HEK293 (cell line): ENCODE measurements around the gene PDE10A.

Experiments
- RBAK ChIP-seq: fragments of 450-650 bp; formaldehyde crosslinking; IDR thresholded peaks from 2 replicates; pipeline ENCODE4 v1.5.1; 2016; ENCODE audit warnings: missing biosample characterization, missing genetic modification characterization
- SETDB1 ChIP-seq: IDR thresholded peaks from one replicate; pipeline ENCODE4 v1.6.1; 2017; ENCODE audit warnings: mild to moderate bottlenecking, low read length, moderate library complexity, mixed read lengths; ENCODE audit not compliant: insufficient read length
- ZNF274 ChIP-seq, 2 experiments: fragments of 200-500 bp in 1 of 2; fragments of 450-650 bp in 1 of 2; sonication (Bioruptor generic) in 1 of 2; formaldehyde crosslinking in 1 of 2; IDR thresholded peaks; 2 replicates each; pipeline versions ENCODE4 v1.5.1 to v1.6.1; 2014 to 2016; ENCODE audit warnings: borderline replicate concordance in 1 of 2, inconsistent platforms in 1 of 2, low read length in 1 of 2, missing biosample characterization in 1 of 2, missing genetic modification characterization in 1 of 2
- ZNF354C ChIP-seq: fragments of 450-650 bp; formaldehyde crosslinking; IDR thresholded peaks from 2 replicates; pipeline ENCODE4 v1.5.1; 2016; ENCODE audit warnings: missing biosample characterization, missing genetic modification characterization, low read depth, borderline replicate concordance
- ZNF645 ChIP-seq: fragments of 450-650 bp; formaldehyde crosslinking; IDR thresholded peaks from 2 replicates; pipeline ENCODE4; 2016; ENCODE audit warnings: missing biosample characterization, missing genetic modification characterization
- ZNF747 ChIP-seq: fragments of 450-650 bp; formaldehyde crosslinking; IDR thresholded peaks from 2 replicates; pipeline ENCODE4 v1.5.1; 2016; ENCODE audit warnings: missing biosample characterization, missing genetic modification characterization
- ZNF76 ChIP-seq: fragments of 450-650 bp; formaldehyde crosslinking; IDR thresholded peaks from 2 replicates; pipeline ENCODE4; 2016; ENCODE audit warnings: low read depth, missing biosample characterization, missing genetic modification characterization, borderline replicate concordance
- ZSCAN18 ChIP-seq: fragments of 450-650 bp; formaldehyde crosslinking; IDR thresholded peaks from 2 replicates; pipeline ENCODE4 v1.5.1; 2016; ENCODE audit warnings: missing biosample characterization, missing genetic modification characterization
- TF ChIP-seq, protein P1 (sequence below): fragments of 450-650 bp; formaldehyde crosslinking; IDR thresholded peaks from 2 replicates; pipeline ENCODE4 v1.5.1; 2016; ENCODE audit warnings: missing biosample characterization, missing genetic modification characterization, borderline replicate concordance
- TF ChIP-seq, protein P2 (sequence below): fragments of 450-650 bp; formaldehyde crosslinking; conservative IDR thresholded peaks from 2 replicates; pipeline ENCODE4 v1.5.1; 2016; ENCODE audit warnings: low read depth, missing biosample characterization, missing genetic modification characterization
- TF ChIP-seq, protein P3 (sequence below): fragments of 450-650 bp; formaldehyde crosslinking; IDR thresholded peaks from 2 replicates; pipeline ENCODE4 v1.5.1; 2017; ENCODE audit warnings: missing biosample characterization, missing genetic modification characterization
- TF ChIP-seq, protein P4 (sequence below): fragments of 450-650 bp; formaldehyde crosslinking; IDR thresholded peaks from 2 replicates; pipeline ENCODE4 v1.5.1; 2016; ENCODE audit warnings: missing biosample characterization, missing genetic modification characterization, borderline replicate concordance

Gene PDE10A

DNA sequence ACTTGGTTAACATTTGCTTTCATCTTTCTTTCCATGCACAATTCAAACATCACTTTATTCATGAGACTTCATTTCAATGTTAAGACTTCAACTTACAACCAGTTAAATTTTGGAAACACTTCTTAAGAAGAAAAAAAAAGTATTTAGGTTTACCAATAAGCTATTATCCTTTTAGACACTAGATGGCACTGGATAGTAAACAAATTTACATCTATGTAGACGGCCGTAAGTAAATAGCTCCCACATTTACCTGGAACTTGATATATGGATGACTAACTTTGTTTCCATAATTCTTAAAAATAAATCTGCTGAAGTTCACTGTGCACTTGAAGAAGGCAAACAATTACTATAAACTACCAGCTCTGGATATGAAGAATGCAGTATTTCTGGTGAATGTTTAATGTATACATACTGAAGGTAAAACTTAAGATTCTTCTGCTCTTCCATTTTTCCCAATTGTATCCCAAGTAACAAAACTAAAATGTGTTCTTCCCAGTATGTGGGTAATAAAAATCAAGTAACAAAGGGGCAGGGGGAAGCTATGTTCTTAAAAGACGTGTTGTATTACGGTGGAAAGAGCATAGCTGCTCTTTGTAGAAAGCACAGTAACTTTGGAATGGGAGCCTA is 223.0 kb downstream of the PDE10A start (continued):
- TF ChIP-seq, protein P1, sequence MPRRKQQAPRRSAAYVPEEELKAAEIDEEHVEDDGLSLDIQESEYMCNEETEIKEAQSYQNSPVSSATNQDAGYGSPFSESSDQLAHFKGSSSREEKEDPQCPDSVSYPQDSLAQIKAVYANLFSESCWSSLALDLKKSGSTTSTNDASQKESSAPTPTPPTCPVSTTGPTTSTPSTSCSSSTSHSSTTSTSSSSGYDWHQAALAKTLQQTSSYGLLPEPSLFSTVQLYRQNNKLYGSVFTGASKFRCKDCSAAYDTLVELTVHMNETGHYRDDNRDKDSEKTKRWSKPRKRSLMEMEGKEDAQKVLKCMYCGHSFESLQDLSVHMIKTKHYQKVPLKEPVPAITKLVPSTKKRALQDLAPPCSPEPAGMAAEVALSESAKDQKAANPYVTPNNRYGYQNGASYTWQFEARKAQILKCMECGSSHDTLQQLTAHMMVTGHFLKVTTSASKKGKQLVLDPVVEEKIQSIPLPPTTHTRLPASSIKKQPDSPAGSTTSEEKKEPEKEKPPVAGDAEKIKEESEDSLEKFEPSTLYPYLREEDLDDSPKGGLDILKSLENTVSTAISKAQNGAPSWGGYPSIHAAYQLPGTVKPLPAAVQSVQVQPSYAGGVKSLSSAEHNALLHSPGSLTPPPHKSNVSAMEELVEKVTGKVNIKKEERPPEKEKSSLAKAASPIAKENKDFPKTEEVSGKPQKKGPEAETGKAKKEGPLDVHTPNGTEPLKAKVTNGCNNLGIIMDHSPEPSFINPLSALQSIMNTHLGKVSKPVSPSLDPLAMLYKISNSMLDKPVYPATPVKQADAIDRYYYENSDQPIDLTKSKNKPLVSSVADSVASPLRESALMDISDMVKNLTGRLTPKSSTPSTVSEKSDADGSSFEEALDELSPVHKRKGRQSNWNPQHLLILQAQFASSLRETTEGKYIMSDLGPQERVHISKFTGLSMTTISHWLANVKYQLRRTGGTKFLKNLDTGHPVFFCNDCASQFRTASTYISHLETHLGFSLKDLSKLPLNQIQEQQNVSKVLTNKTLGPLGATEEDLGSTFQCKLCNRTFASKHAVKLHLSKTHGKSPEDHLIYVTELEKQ = no peak
- TF ChIP-seq ZNF274 (IDR thresholded peaks at IDR 0.05; ENCODE audit: low read length) (no peak), ZNF274 (tag by site-specific recombination; IDR thresholded peaks at IDR 0.05; ENCODE audit: borderline replicate concordance) (no peak), ZNF747 (tag by site-specific recombination) (no peak), ZNF76 (no peak), ZSCAN18 (tag by site-specific recombination) (no peak), SETDB1 (no peak), ZNF645 (tag by site-specific recombination) (no peak), RBAK (tag by site-specific recombination) (no peak), ZNF354C (tag by site-specific recombination) (no peak)
- TF ChIP-seq, protein P2, sequence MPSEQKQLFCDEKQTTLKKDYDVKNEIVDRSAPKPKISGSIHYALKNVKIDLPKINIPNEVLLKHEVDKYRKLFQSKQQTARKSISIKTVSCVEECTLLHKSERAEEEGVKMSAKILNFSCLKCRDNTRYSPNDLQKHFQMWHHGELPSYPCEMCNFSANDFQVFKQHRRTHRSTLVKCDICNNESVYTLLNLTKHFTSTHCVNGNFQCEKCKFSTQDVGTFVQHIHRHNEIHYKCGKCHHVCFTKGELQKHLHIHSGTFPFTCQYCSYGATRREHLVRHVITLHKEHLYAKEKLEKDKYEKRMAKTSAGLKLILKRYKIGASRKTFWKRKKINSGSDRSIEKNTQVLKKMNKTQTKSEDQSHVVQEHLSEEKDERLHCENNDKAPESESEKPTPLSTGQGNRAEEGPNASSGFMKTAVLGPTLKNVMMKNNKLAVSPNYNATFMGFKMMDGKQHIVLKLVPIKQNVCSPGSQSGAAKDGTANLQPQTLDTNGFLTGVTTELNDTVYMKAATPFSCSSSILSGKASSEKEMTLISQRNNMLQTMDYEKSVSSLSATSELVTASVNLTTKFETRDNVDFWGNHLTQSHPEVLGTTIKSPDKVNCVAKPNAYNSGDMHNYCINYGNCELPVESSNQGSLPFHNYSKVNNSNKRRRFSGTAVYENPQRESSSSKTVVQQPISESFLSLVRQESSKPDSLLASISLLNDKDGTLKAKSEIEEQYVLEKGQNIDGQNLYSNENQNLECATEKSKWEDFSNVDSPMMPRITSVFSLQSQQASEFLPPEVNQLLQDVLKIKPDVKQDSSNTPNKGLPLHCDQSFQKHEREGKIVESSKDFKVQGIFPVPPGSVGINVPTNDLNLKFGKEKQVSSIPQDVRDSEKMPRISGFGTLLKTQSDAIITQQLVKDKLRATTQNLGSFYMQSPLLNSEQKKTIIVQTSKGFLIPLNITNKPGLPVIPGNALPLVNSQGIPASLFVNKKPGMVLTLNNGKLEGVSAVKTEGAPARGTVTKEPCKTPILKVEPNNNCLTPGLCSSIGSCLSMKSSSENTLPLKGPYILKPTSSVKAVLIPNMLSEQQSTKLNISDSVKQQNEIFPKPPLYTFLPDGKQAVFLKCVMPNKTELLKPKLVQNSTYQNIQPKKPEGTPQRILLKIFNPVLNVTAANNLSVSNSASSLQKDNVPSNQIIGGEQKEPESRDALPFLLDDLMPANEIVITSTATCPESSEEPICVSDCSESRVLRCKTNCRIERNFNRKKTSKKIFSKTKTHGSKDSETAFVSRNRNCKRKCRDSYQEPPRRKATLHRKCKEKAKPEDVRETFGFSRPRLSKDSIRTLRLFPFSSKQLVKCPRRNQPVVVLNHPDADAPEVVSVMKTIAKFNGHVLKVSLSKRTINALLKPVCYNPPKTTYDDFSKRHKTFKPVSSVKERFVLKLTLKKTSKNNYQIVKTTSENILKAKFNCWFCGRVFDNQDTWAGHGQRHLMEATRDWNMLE (tag by site-specific recombination) = no peak
- TF ChIP-seq, protein P3, sequence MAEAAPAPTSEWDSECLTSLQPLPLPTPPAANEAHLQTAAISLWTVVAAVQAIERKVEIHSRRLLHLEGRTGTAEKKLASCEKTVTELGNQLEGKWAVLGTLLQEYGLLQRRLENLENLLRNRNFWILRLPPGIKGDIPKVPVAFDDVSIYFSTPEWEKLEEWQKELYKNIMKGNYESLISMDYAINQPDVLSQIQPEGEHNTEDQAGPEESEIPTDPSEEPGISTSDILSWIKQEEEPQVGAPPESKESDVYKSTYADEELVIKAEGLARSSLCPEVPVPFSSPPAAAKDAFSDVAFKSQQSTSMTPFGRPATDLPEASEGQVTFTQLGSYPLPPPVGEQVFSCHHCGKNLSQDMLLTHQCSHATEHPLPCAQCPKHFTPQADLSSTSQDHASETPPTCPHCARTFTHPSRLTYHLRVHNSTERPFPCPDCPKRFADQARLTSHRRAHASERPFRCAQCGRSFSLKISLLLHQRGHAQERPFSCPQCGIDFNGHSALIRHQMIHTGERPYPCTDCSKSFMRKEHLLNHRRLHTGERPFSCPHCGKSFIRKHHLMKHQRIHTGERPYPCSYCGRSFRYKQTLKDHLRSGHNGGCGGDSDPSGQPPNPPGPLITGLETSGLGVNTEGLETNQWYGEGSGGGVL = no peak
- TF ChIP-seq, protein P4, sequence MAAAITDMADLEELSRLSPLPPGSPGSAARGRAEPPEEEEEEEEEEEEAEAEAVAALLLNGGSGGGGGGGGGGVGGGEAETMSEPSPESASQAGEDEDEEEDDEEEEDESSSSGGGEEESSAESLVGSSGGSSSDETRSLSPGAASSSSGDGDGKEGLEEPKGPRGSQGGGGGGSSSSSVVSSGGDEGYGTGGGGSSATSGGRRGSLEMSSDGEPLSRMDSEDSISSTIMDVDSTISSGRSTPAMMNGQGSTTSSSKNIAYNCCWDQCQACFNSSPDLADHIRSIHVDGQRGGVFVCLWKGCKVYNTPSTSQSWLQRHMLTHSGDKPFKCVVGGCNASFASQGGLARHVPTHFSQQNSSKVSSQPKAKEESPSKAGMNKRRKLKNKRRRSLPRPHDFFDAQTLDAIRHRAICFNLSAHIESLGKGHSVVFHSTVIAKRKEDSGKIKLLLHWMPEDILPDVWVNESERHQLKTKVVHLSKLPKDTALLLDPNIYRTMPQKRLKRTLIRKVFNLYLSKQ (tag by site-specific recombination) = no peak
